Activated T-helper 1 cell treated with anti-CD3 and anti-CD28 coated beads, Interleukin-12 subunit alpha, Interleukin-12 subunit beta, Interleukin-2, Interleukin-4 antibody, amounts not matched to agents 30 ng/mL and 10 ng/mL and 1 ng/mL, durations not matched to agents 14 hours and 24 hours and 36 hours (primary cell): ENCODE results near the gene CFAP92. TPM values are rescaled to one million over a fixed set of nuclear protein-coding genes. Genes with fewer than 3 reads are reported as not detected.
"Not testable (repeated sequence)": the region's sequence is repeated elsewhere in the genome, so short reads cannot be mapped to it uniquely, and the experiment has no call there.

Experiments
- DNase-seq: peaks from one replicate; pipeline ENCODE4 v3.0.0; 2021; ENCODE audit warnings: low spot score
- H3K27ac Mint-ChIP-seq: one replicate; pipeline ENCODE4 v1.8.0; 2021; ENCODE audit warnings: mild to moderate bottlenecking, mixed read lengths
- H3K27me3 Mint-ChIP-seq: one replicate; pipeline ENCODE4 v1.8.0; 2022; ENCODE audit warnings: mild to moderate bottlenecking, moderate library complexity, mixed read lengths; ENCODE audit not compliant: insufficient read depth
- H3K36me3 Mint-ChIP-seq: one replicate; pipeline ENCODE4 v1.8.0; 2021; ENCODE audit warnings: low read depth, mixed read lengths
- H3K4me1 Mint-ChIP-seq: one replicate; pipeline ENCODE4 v1.8.0; 2021; ENCODE audit warnings: low read depth, mixed read lengths
- H3K4me3 Mint-ChIP-seq: one replicate; pipeline ENCODE4 v1.8.0; 2021; ENCODE audit warnings: mild to moderate bottlenecking, moderate library complexity, mixed read lengths
- H3K9me3 Mint-ChIP-seq: one replicate; pipeline ENCODE4 v1.8.0; 2021; ENCODE audit warnings: mixed read lengths
- intact Hi-C: fragments of 100-400 bp; cut with micrococcal nuclease; formaldehyde crosslinking; loops from one replicate; pipeline ENCODE4 v1.15.1; 2024
- total RNA-seq: library from RNA; stranded (reverse); gene quantifications from 2 replicates; pipeline ENCODE4 v1.2.3, GENCODE V29; 2022

The CFAP92 gene
- total RNA-seq, 1 donor from 2014 or later, result 0.13 TPM

DNA sequence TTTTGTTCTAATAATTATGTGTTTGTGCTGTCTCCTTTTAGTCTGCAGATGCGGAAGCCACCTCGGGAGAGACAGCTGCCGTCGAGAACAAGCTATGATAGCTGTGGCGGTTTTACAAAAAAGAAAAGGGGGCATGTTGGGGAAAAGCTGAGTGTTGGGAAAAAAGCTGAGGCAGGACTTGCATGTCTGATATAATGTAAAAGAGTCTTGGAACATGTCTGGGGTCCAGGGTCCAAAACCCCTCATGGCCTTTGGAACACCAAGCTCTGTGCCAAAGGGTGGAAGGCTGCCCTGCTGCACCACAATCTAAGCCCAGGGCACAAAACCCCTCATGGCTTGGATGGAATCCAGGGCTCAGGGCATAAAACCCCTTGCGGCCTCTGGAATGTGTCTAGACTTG is 69.9 kb downstream of the CFAP92 start:
- DNase-seq, H3K27ac Mint-ChIP-seq, H3K27me3 Mint-ChIP-seq: not testable (repeated sequence)
- Mint-ChIP-seq H3K4me1 (peaks cover 37% of the 10 kb centered on the region), H3K9me3 (peaks cover 41% of the 10 kb centered on the region), H3K4me3 (peak overlapping the region; percentile 67), H3K36me3 (peaks cover 30% of the 10 kb centered on the region)
- intact Hi-C loops, result loop anchor here (1.0 to 5.0 kb wide), 6 partner anchors 45 to 307 kb away; partner anchors contain the start of gene ACAD9

DNA sequence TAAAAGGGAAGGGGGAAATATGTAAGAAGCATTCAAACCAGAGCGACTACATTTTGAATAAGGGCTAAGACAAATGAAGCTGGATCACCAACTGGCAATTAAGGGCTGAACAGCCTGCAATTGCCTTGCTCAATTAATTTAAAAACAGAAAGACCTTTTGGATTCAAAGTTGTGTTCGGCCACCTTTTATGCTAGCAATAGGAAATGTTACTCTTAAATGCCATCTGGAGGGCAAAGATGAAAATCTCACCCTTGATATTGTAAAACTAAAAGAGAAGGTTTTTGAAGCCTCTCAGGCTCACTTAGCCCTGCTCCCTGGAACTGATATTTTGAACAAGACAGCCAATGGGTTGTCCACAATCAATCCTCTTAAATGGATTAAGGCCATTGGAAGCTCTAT is 70.3 kb downstream of the CFAP92 start:
- DNase-seq, result no peak
- Mint-ChIP-seq H3K4me3 (peak overlapping the region; percentile 67), H3K27ac (peak overlapping the region; percentile 70), H3K4me1 (peaks cover 37% of the 10 kb centered on the region), H3K27me3 (peaks cover 4% of the 10 kb centered on the region), H3K9me3 (peaks cover 41% of the 10 kb centered on the region), H3K36me3 (peaks cover 30% of the 10 kb centered on the region)
- intact Hi-C loops, result loop anchor here (1.0 to 5.0 kb wide), 6 partner anchors 44 to 307 kb away; partner anchors contain the start of gene ACAD9

DNA sequence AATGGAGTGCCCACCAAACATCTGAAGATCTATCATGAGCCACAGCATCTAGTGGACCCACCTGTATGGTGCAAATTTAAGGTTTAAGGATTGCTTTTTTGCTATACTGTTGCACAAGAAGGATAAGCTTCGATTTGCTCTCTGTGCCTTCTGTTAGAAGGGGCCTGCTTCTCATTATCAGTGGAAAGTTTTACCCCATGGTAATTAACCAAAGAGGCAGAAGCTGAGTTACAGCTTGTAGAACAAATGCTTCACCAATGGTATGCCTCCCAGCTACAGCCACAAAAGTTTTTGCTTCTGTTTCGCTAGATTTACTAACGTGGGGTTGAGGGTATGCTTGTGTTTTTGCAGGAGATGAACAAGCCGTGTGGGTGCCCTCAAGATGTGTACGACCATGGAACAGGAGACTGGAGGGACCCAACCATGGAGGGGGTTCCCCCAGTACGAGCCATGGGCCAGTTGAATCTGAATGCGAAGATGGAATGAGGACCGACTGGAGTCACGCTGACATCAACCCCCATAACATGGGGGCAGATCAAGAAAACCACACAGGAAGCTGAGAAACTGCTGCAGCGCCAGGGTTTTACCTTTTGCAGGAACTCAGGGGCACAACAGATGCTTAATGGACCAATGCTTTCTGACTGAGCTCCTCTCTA is 70.9 kb downstream of the CFAP92 start:
- H3K4me3 Mint-ChIP-seq, result peak overlapping the region; percentile 67
- H3K4me1 Mint-ChIP-seq, result peaks cover 37% of the 10 kb centered on the region
- H3K36me3 Mint-ChIP-seq, result peaks cover 32% of the 10 kb centered on the region
- H3K27ac Mint-ChIP-seq, result peak overlapping the region; percentile 70
- DNase-seq, result peak; percentile 46
- intact Hi-C loops, result loop anchor here (1.0 to 5.0 kb wide), 6 partner anchors 44 to 306 kb away; partner anchors contain the start of gene ACAD9
- H3K27me3 Mint-ChIP-seq, result peaks cover 4% of the 10 kb centered on the region
- peaks cover 41% of the 10 kb centered on the region for H3K9me3 Mint-ChIP-seq

DNA sequence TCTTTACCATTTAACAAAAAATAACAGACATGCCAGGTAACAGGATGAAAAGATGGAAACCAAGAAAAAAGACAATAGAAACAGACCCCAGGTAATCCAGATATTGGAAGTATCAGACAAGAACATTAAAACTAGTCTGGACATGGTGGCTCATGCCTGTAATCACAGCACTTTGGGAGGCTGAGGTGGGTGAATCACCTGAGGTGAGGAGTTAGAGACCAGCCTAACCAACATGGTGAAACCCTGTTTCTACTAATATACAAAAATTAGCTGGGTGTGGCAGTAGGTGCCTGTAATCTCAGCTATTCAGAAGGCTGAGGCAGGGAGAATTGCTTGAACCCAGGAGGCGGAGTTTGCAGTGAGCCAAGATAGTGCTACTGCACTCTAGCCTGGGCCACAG is 73.9 kb downstream of the CFAP92 start:
- Mint-ChIP-seq H3K36me3 (peaks cover 55% of the 10 kb centered on the region), H3K27me3 (no peaks in the 10 kb centered on the region), H3K27ac (no peak overlapping the region), H3K9me3 (peaks cover 23% of the 10 kb centered on the region), H3K4me3 (no peak overlapping the region), H3K4me1 (peaks cover 36% of the 10 kb centered on the region)
- intact Hi-C loops, result loop anchor here (5.0 kb wide), 1 partner anchor 118 kb away; no protein-coding TSS in a partner anchor
- DNase-seq, result no peak

DNA sequence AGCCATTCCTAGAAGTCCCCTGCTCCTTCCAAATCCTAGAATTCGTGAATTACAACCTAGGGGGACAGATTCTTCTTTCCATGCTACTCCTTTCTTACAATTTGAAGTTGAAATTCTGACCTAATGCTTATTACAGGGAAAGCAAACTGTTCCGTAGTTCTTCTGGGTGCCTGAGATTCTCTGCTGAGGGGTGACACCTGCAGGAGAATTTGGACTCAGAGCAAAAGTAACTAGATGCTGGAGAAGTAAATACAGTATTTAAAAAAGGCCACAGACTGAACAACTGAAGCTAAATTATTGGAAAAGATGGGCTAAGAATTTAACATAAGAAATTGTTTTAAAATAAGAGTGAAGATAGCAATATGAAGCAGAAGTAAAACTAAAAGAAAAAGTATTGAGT is 76.6 kb downstream of the CFAP92 start:
- Mint-ChIP-seq H3K4me1 (peaks cover 13% of the 10 kb centered on the region), H3K27me3 (no peaks in the 10 kb centered on the region), H3K9me3 (peaks cover 10% of the 10 kb centered on the region), H3K36me3 (peaks cover 56% of the 10 kb centered on the region), H3K27ac (no peak overlapping the region), H3K4me3 (no peak overlapping the region)
- DNase-seq, result no peak
- intact Hi-C loops, result no loop called here

DNA sequence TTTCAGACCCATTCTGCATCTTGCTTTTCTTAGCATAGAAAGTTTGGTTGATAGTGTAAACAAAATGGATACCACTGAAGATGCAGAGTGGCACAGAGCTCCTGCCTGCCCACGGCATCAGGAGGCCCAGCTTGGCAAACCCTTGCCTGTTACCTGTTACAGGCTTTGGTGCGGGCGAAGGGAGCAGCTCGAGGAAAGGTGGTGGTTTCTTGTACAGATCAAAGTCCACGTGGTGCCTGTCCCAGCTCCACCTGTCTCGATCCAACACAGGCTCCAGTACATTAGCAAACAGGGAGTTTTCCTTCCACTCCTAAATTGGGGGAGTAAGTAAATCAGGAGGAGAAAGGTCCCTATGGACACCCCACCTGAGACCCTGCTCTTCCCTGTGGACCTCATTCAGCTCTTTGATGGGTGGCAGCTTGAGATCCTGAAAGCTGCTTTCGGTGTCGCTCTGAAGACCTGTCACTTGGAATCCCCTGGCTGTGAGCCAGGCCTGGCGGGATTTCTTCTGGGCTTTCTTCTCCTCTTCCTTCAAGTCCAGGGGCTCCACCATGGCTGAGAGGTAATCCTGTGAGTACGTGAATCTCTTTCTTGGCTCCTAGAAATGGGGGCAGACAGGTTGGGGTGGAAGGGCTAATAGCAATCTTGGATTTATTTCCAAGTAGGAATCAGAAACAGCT is 78.8 kb downstream of the CFAP92 start:
- no peaks in the 10 kb centered on the region for H3K9me3 Mint-ChIP-seq
- H3K36me3 Mint-ChIP-seq, result peaks cover 56% of the 10 kb centered on the region
- H3K27me3 Mint-ChIP-seq, result no peaks in the 10 kb centered on the region
- H3K27ac Mint-ChIP-seq, result no peak overlapping the region
- no peak for DNase-seq
- no peak overlapping the region for H3K4me3 Mint-ChIP-seq
- intact Hi-C loops, result no loop called here
- no peaks in the 10 kb centered on the region for H3K4me1 Mint-ChIP-seq

DNA sequence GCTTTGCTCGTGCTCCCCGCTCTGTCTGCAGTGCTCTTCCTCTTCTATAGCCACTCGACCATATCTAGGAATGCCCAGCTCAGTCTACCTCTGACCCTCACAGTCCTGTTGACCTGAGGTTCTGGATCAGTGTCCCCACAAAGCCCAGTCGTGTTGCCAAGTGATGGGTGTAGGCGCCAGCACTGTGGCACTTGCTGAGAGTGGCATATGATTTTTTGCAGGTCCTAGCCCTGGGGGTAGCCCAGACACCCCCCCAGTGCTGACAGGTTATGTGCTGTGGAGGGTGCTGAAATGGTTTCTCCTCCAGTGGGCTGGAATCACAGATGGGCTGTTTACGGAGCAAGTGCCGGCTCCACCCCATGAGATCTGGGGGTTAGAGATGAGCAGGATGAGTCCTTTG is 82.0 kb downstream of the CFAP92 start:
- Mint-ChIP-seq H3K9me3 (no peaks in the 10 kb centered on the region), H3K36me3 (peaks cover 40% of the 10 kb centered on the region), H3K27ac (no peak overlapping the region), H3K4me1 (no peaks in the 10 kb centered on the region), H3K27me3 (no peaks in the 10 kb centered on the region), H3K4me3 (no peak overlapping the region)
- intact Hi-C loops, result no loop called here
- no peak for DNase-seq

DNA sequence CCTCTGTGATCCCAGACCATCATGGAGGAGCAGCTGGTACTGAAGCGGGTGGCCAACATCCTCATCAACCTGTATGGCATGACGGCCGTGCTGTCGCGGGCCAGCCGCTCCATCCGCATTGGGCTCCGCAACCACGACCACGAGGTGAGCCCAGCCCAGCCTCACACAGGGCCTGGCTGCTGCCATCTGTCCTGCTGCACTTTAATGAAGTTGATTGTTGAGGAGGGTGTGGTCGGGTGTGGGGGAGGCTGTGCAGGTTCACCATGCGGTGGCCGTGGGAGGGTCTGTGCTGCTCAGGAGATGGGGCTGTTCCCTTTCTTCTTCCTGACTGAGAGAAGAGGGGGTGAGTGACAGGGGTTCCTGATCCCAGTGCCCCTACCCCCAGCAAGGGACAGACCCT is 83.9 kb downstream of the CFAP92 start:
- no peaks in the 10 kb centered on the region for H3K4me1 Mint-ChIP-seq
- intact Hi-C loops, result no loop called here
- H3K27me3 Mint-ChIP-seq, result no peaks in the 10 kb centered on the region
- H3K36me3 Mint-ChIP-seq, result peaks cover 36% of the 10 kb centered on the region
- no peak overlapping the region for H3K27ac Mint-ChIP-seq
- DNase-seq, result no peak
- H3K9me3 Mint-ChIP-seq, result no peaks in the 10 kb centered on the region
- no peak overlapping the region for H3K4me3 Mint-ChIP-seq

DNA sequence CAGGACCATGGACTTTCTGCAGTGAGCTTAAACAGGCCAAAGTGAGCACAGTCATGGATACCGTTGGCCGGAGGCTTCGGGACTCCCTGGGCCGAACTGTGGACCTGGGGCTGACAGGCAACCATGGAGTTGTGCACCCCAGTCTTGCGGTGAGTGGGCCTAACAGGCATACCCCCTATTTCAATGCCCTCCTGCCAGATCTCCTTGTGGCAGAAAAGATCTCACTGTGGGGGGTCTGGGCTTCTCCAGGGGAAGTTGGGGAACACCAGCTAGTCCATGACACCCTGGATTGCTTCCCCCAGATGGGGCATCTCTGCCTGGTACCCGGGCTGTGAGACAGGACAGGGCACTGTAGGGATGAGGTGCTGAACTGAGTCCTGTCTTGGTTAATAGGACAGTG is 84.9 kb downstream of the CFAP92 start:
- no peak overlapping the region for H3K27ac Mint-ChIP-seq
- no peaks in the 10 kb centered on the region for H3K9me3 Mint-ChIP-seq
- H3K27me3 Mint-ChIP-seq, result no peaks in the 10 kb centered on the region
- peaks cover 42% of the 10 kb centered on the region for H3K36me3 Mint-ChIP-seq
- no peak overlapping the region for H3K4me3 Mint-ChIP-seq
- no peak for DNase-seq
- no peaks in the 10 kb centered on the region for H3K4me1 Mint-ChIP-seq
- intact Hi-C loops, result no loop called here

DNA sequence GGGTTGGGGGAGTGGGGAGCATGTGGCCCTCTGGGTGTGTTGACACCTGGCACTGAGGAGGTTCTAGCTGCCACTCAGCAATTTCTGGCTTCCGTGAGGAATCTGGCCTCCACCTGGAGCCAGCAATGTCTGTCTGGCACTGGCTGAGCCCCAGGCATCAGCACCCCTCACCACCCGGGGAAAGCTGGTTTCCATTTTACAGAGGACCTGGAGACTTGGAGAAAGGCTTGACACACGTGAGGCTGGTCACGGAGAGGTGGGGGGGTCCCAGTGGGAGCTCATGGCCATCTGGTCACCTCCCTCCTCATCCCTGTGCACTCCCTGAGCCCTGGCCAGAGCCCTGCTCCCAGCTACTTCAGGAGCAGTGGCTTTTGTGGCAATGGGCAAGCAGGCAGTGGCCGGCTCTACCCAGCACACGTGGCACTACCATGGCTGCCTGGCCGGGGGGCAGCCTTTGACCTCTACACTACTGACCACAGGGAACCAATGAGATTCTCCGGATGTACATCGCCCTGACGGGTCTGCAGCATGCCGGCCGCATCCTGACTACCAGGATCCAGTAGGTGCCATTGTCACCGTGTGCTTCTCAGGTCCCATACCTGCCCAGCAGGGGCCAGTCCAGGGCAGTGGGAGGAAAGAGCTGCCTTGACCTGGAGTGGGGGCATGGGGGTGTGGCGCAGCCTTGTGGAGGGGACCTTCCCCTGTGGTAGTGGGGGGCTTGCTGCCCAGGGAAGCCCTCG is 86.0 kb downstream of the CFAP92 start:
- Mint-ChIP-seq H3K9me3 (no peaks in the 10 kb centered on the region), H3K27ac (no peak overlapping the region), H3K36me3 (peaks cover 39% of the 10 kb centered on the region), H3K4me3 (no peak overlapping the region), H3K27me3 (no peaks in the 10 kb centered on the region), H3K4me1 (no peaks in the 10 kb centered on the region)
- DNase-seq, result no peak
- intact Hi-C loops, result no loop called here

DNA sequence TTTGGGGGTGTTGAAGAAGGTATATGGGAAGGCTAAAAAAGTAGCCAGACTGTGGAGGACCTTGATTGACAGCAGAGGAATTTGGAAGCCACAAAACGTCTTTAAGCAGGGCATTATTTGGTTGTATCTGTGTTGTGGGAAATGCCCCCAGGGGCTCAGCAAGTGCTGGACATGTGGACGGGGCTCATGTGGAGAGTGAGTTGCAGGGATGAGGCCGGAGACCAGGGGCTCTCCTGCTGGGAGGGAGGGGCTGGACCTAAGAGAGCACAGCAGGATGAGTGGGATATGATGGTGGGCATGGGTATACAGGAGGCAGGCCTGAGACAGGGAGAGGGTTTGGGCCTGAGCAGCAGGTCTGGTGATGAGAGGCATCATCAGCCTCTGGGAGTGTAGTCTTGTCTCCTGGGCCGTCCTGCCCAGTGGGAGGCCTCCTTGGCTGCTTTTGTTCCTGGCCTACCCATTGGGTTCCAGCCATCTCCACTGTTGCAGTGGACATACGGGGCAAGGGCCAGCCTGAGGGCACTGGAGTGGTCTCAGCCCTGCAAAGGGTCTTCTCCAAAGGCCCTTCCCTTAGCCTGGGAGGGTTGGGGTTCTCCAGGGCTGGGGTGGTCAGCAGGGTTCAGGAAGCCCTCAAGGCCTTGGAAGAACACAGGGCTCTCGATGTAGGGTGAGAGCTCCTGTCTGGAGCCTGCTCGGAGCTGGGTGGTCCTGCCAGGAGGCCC is 86.9 kb downstream of the CFAP92 start:
- Mint-ChIP-seq H3K36me3 (peaks cover 33% of the 10 kb centered on the region), H3K27me3 (no peaks in the 10 kb centered on the region), H3K4me1 (no peaks in the 10 kb centered on the region), H3K9me3 (no peaks in the 10 kb centered on the region), H3K4me3 (no peak overlapping the region), H3K27ac (peak overlapping the region; percentile 24)
- no peak for DNase-seq
- intact Hi-C loops, result no loop called here

DNA sequence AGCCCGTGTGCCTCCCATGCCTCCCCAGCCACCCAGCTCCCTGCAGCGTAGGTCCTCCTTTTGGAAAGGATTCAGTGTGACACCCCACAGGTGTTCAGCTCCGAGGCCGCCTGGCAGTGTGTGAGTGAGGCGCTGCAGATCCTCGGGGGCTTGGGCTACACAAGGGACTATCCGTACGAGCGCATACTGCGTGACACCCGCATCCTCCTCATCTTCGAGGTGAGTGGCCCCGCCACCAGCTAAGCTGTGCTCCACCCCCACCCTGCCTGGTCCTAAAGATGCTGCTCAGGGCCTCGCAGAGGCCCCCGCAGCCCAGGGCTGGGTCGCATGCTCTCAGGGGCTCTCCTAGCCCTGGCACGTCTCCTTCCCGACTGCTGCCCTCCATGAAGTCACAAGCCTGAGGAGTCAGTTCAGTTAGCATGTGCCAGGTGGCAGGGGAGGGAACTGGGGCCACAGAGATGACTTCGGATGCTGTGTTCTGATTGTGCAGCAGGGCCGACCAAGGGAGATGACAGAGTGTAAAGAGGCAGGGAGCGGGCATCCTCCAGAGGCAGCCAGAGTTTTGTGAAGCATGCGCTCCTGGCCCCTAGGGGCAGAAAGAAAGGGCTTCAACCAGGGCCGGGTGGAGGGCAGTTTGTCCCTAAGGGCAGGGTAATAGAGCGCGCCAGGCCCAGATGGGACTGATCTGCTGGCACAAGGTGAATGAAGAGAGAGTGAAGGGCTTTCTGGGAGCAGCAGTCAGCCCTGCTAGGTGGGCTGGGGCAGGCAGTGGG is 87.7 kb downstream of the CFAP92 start:
- no peaks in the 10 kb centered on the region for H3K4me1 Mint-ChIP-seq
- peaks cover 33% of the 10 kb centered on the region for H3K36me3 Mint-ChIP-seq
- H3K27ac Mint-ChIP-seq, result peak overlapping the region; percentile 24

More for the DNA sequence above, 87.7 kb downstream of the CFAP92 start:
- no peaks in the 10 kb centered on the region for H3K9me3 Mint-ChIP-seq
- intact Hi-C loops, result no loop called here
- H3K4me3 Mint-ChIP-seq, result no peak overlapping the region
- DNase-seq, result no peak
- H3K27me3 Mint-ChIP-seq, result no peaks in the 10 kb centered on the region
